Choroid plexus epithelial cell (primary cell): ENCODE data around the gene CADPS.
A peak's percentile ranks its signal among the peaks of the same experiment; 100 is the strongest.

Experiments
- DNase-seq: peaks from one replicate; pipeline ENCODE4 v3.0.0-alpha.2; 2010; ENCODE audit warnings: low read depth
- H3K4me3 ChIP-seq: 2 replicates; pipeline ENCODE4 v1.5.1; 2011; ENCODE audit warnings: low read depth, mild to moderate bottlenecking, control low read depth, low read length, moderate library complexity
- CTCF ChIP-seq: conservative IDR thresholded peaks from 2 replicates; pipeline ENCODE4 v1.5.1; 2011; ENCODE audit warnings: low read depth, mild to moderate bottlenecking, control low read depth, inconsistent platforms, low read length, moderate library complexity

The CADPS gene

GRCh38 chr3:62817678-62818077 lies 57.5 kb downstream of the CADPS start:
- no peak for TF ChIP-seq CTCF
- peak; percentile 2 for DNase-seq
- no peak overlapping the region for H3K4me3 ChIP-seq

- peak; percentile 1 for DNase-seq
- no peak for TF ChIP-seq CTCF
- H3K4me3 ChIP-seq: no peak overlapping the region
These were observed 59.2 kb downstream of the CADPS start for GRCh38 chr3:62815981-62816380.

GRCh38 chr3:62812631-62813030 lies 62.6 kb downstream of the CADPS start:
- no peak for TF ChIP-seq CTCF
- no peak for DNase-seq
- H3K4me3 ChIP-seq: no peak overlapping the region

GRCh38 chr3:62811119-62811518 lies 64.1 kb downstream of the CADPS start:
- DNase-seq: no peak
- no peak for TF ChIP-seq CTCF
- H3K4me3 ChIP-seq: no peak overlapping the region

GRCh38 chr3:62809369-62809768 lies 65.8 kb downstream of the CADPS start:
- H3K4me3 ChIP-seq: no peak overlapping the region
- DNase-seq: no peak
- TF ChIP-seq CTCF: no peak

GRCh38 chr3:62805580-62806277 lies 69.5 kb downstream of the CADPS start:
- no peak for DNase-seq
- no peak overlapping the region for H3K4me3 ChIP-seq
- TF ChIP-seq CTCF: no peak

GRCh38 chr3:62805106-62805505 lies 70.1 kb downstream of the CADPS start:
- no peak for DNase-seq
- no peak overlapping the region for H3K4me3 ChIP-seq
- TF ChIP-seq CTCF: no peak
